Caco-2 (cell line): ENCODE data around the gene OVOL1. TPM values are rescaled to one million over a fixed set of nuclear protein-coding genes. Genes with fewer than 3 reads are reported as not detected.
"Not testable (repeated sequence)": the region's sequence is repeated elsewhere in the genome, so short reads cannot be mapped to it uniquely, and the experiment has no call there.

Experiments used
- BruUV-seq: library from RNA; stranded (reverse); fragments of 400-500 nt; replicated peaks from 2 replicates; lab custom pipeline; 2021; lab: Mats Ljungman, UMichigan
- CTCF ChIA-PET: fragments of 300-600 bp; sonication (Branson Sonifier 250); formaldehyde crosslinking; loops from one replicate; lab custom pipeline; 2022; ENCODE audit warnings: antibody characterized with exemption; lab: Charles Lee
- POLR2A ChIA-PET: fragments of 300-600 bp; sonication (Branson Sonifier 250); formaldehyde crosslinking; loops from one replicate; lab custom pipeline; 2022; ENCODE audit warnings: antibody characterized with exemption; lab: Charles Lee
- DNase-seq, 2 experiments: peaks; one replicate each; pipeline versions ENCODE4 v3.0.0 to v3.0.0-alpha.2; 2020 to 2022
- H3K27me3 ChIP-seq: replicated peaks from 2 replicates; pipeline ENCODE4 v1.6.0; 2011; ENCODE audit warnings: low read length; ENCODE audit not compliant: control insufficient read depth, insufficient read depth
- H3K36me3 ChIP-seq: 2 replicates; pipeline ENCODE4 v1.5.1; 2011; ENCODE audit warnings: low read length; ENCODE audit not compliant: control insufficient read depth, insufficient read depth
- H3K4me1 ChIP-seq: fragments of 250-450 bp; sonication (Bioruptor Pico); 2 replicates; pipeline ENCODE4 v1.5.1; 2020; ENCODE audit warnings: mild to moderate bottlenecking
- H3K4me3 ChIP-seq: 2 replicates; pipeline ENCODE4 v1.5.1; 2011; ENCODE audit warnings: low read depth, mild to moderate bottlenecking, control low read depth, low read length
- H3K9me3 ChIP-seq: fragments of 250-450 bp; sonication (Bioruptor Pico); 2 replicates; pipeline ENCODE4 v1.5.1; 2020; ENCODE audit warnings: mild to moderate bottlenecking, moderate library complexity
- H3K27ac Mint-ChIP-seq: one replicate; pipeline ENCODE4 v1.8.0; 2022; ENCODE audit warnings: mixed read lengths; ENCODE audit not compliant: unreplicated experiment
- H3K27me3 Mint-ChIP-seq: one replicate; pipeline ENCODE4 v1.8.0; 2022; ENCODE audit warnings: mixed read lengths; ENCODE audit not compliant: insufficient read depth, unreplicated experiment
- H3K36me3 Mint-ChIP-seq: one replicate; pipeline ENCODE4 v1.8.0; 2022; ENCODE audit warnings: mild to moderate bottlenecking, mixed read lengths; ENCODE audit not compliant: insufficient read depth, unreplicated experiment
- H3K4me1 Mint-ChIP-seq: one replicate; pipeline ENCODE4 v1.8.0; 2022; ENCODE audit warnings: low read depth, mixed read lengths; ENCODE audit not compliant: unreplicated experiment
- H3K4me3 Mint-ChIP-seq: one replicate; pipeline ENCODE4 v1.8.0; 2022; ENCODE audit warnings: mild to moderate bottlenecking, moderate library complexity, mixed read lengths; ENCODE audit not compliant: unreplicated experiment
- H3K9me3 Mint-ChIP-seq: one replicate; pipeline ENCODE4 v1.8.0; 2022; ENCODE audit warnings: mixed read lengths; ENCODE audit not compliant: unreplicated experiment
- CTCF ChIP-seq, 2 experiments: fragments of 200-600 bp in 1 of 2; IDR thresholded peaks; 1 replicate in 1 of 2; 2 replicates in 1 of 2; pipeline versions ENCODE4 v1.5.1 to v1.8.0; 2011 to 2022; ENCODE audit warnings: antibody characterized with exemption in 1 of 2, control low read depth in 1 of 2, inconsistent platforms in 1 of 2, low read depth in 1 of 2, low read length in 1 of 2, mild to moderate bottlenecking in 1 of 2, moderate library complexity in 1 of 2; ENCODE audit not compliant: insufficient read depth in 1 of 2, severe bottlenecking in 1 of 2, unreplicated experiment in 1 of 2
- intact Hi-C: fragments of 100-400 bp; cut with micrococcal nuclease; formaldehyde crosslinking; loops from one replicate; pipeline ENCODE4 v1.10.0; 2022; ENCODE audit not compliant: unreplicated experiment
- total RNA-seq: library from RNA; stranded (reverse); gene quantifications from 2 replicates; pipeline ENCODE4 v1.2.3, GENCODE V29; 2022

The OVOL1 gene
- total RNA-seq, 1 experiment from 2014 or later, result 21.2 TPM

GRCh38 chr11:65829459-65829858, 42.6 kb downstream of the OVOL1 start:
- H3K27ac Mint-ChIP-seq, result no peak overlapping the region
- Histone ChIP-seq H3K36me3 (no peaks in the 10 kb centered on the region), H3K4me1 (peaks cover 13% of the 10 kb centered on the region), H3K4me3 (no peak overlapping the region), H3K9me3 (no peaks in the 10 kb centered on the region; the same call in 1 of the 2 replicates), H3K27me3 (no peaks in the 10 kb centered on the region)
- peaks cover 9% of the 10 kb centered on the region for H3K4me1 Mint-ChIP-seq
- H3K9me3 Mint-ChIP-seq, result no peaks in the 10 kb centered on the region
- H3K27me3 Mint-ChIP-seq, result peaks cover 3% of the 10 kb centered on the region
- TF ChIP-seq CTCF (IDR thresholded peaks at IDR 0.05; ENCODE audit: insufficient read depth in 1 of 2, low read depth in 1 of 2, low read length in 1 of 2, severe bottlenecking in 1 of 2, unreplicated experiment in 1 of 2), result no peak
- ChIA-PET CTCF (no interaction called here), POLR2A (no interaction called here)
- intact Hi-C loops, result loop anchor here (5.0 kb wide), 1 partner anchor 158 kb away; no protein-coding TSS in a partner anchor
- no peak overlapping the region for H3K4me3 Mint-ChIP-seq
- BruUV-seq, result no TSS peak
- no peaks in the 10 kb centered on the region for H3K36me3 Mint-ChIP-seq
- no peak for DNase-seq

GRCh38 chr11:65832231-65832630, 45.4 kb downstream of the OVOL1 start:
- CTCF ChIA-PET, result interaction anchor here (1.1 kb wide), 2 partner anchors 12 to 28 kb away, joined by 3 to 4 read pairs; no protein-coding TSS in a partner anchor
- H3K4me3 ChIP-seq, H3K27me3 Mint-ChIP-seq, H3K36me3 Mint-ChIP-seq, H3K4me3 Mint-ChIP-seq, H3K9me3 ChIP-seq, POLR2A ChIA-PET, H3K27me3 ChIP-seq, intact Hi-C loops, H3K4me1 Mint-ChIP-seq, BruUV-seq, H3K27ac Mint-ChIP-seq, H3K36me3 ChIP-seq, H3K9me3 Mint-ChIP-seq, H3K4me1 ChIP-seq, DNase-seq: not testable (repeated sequence)

- intact Hi-C loops, result no loop called here
- ChIA-PET POLR2A (no interaction called here), CTCF (interaction anchor here (0.6 kb wide), 1 partner anchor 55 kb away, joined by 4 read pairs; the partner anchor contains the start of gene FIBP)
- H3K27ac Mint-ChIP-seq, result peak within 1 kb of the TSS; percentile 4
- Histone ChIP-seq H3K36me3 (no peaks in the 10 kb centered on the region), H3K9me3 (0 out of 2 replicates have a peak, but pooled peaks cover 1% of the 10 kb centered on the region), H3K4me3 (no peak within 1 kb of the TSS), H3K4me1 (no peaks in the 10 kb centered on the region), H3K27me3 (no peaks in the 10 kb centered on the region)
- peaks cover 3% of the 10 kb centered on the region for H3K27me3 Mint-ChIP-seq
- no peaks in the 10 kb centered on the region for H3K4me1 Mint-ChIP-seq
- H3K9me3 Mint-ChIP-seq, result no peaks in the 10 kb centered on the region
- DNase-seq, result no peak
- TF ChIP-seq CTCF (IDR thresholded peaks at IDR 0.05; ENCODE audit: insufficient read depth in 1 of 2, low read depth in 1 of 2, low read length in 1 of 2, severe bottlenecking in 1 of 2, unreplicated experiment in 1 of 2), result no peak
- H3K4me3 Mint-ChIP-seq, result no peak within 1 kb of the TSS
- BruUV-seq, result no TSS peak
- H3K36me3 Mint-ChIP-seq, result no peaks in the 10 kb centered on the region
Observed at GRCh38 chr11:65833297-65834030, 46.6 kb downstream of the OVOL1 start, which contains the start of gene SNX32. SNX32 (plus strand) TSS chr11:65833963; CDS start chr11:65834066, 103 bp downstream.
